ENCODE results near the gene ROBO2. TPM values are rescaled to one million over a fixed set of nuclear protein-coding genes. Genes with fewer than 3 reads are reported as not detected.

ROBO2 gene
- total and polyA plus RNA-seq, 12 donors = 0.04 to 3.5 (median 0.34) TPM; not detected in 3

GRCh38 chr3:77546246-77546645 is 506.3 kb downstream of the ROBO2 start:
- Histone ChIP-seq H3K4me1 (no peaks in the 10 kb centered on the region), H3K9me3 (peaks cover 0 to 11% (median 0%) of the 10 kb centered on the region in 11 donors), H3K27ac (no peak overlapping the region), H3K4me3 (no peak overlapping the region), H3K36me3 (no peaks in the 10 kb centered on the region), H3K27me3 (no peaks in the 10 kb centered on the region)
- intact Hi-C loops (cut with DNase I) = no loop called here
- 74 to 78% methylated on average over 3 of the region's 3 CpGs for WGBS, 2 donors
- TF ChIP-seq, protein P1, sequence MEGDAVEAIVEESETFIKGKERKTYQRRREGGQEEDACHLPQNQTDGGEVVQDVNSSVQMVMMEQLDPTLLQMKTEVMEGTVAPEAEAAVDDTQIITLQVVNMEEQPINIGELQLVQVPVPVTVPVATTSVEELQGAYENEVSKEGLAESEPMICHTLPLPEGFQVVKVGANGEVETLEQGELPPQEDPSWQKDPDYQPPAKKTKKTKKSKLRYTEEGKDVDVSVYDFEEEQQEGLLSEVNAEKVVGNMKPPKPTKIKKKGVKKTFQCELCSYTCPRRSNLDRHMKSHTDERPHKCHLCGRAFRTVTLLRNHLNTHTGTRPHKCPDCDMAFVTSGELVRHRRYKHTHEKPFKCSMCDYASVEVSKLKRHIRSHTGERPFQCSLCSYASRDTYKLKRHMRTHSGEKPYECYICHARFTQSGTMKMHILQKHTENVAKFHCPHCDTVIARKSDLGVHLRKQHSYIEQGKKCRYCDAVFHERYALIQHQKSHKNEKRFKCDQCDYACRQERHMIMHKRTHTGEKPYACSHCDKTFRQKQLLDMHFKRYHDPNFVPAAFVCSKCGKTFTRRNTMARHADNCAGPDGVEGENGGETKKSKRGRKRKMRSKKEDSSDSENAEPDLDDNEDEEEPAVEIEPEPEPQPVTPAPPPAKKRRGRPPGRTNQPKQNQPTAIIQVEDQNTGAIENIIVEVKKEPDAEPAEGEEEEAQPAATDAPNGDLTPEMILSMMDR (IDR thresholded peaks at IDR 0.05) = no peak
- DNase-seq (no peak), ATAC-seq (no peak)

DNA sequence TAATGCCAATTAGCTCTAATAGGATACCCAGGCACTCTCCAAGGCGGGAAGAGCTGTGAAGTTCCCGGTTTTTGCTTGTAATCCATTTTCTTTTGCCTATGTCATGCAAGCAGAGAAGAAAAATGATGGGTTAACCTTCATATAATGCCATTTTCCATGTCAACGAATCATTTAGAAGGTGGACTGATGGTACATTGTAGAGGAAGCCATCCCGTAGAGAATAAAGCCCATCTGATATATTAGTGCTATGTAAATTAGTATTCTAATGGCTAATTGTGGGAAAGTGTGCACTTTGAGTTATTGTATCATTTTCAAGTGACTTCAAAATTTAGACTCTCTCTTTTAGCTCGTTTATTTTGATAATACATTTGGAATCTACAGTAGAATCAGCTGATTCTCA is 509.1 kb downstream of the ROBO2 start:
- Histone ChIP-seq H3K36me3 (no peaks in the 10 kb centered on the region), H3K4me1 (no peaks in the 10 kb centered on the region), H3K27ac (no peak overlapping the region), H3K9me3 (peaks cover 0 to 11% (median 0%) of the 10 kb centered on the region in 11 donors), H3K4me3 (no peak overlapping the region), H3K27me3 (no peaks in the 10 kb centered on the region)
- TF ChIP-seq, protein P1 (IDR thresholded peaks at IDR 0.05) = no peak
- DNase-seq (no peak), ATAC-seq (no peak)
- intact Hi-C loops (cut with DNase I) = no loop called here
- WGBS, 2 donors = 80 to 86% methylated on average over 5 of the region's 5 CpGs

GRCh38 chr3:77553240-77553639 is 513.3 kb downstream of the ROBO2 start:
- ATAC-seq = no peak
- TF ChIP-seq, protein P1 (IDR thresholded peaks at IDR 0.05) = no peak

GRCh38 chr3:77562089-77562488 is 522.2 kb downstream of the ROBO2 start:
- H3K27ac ChIP-seq = no peak overlapping the region
- TF ChIP-seq, protein P1 (IDR thresholded peaks at IDR 0.05) = no peak
- H3K36me3 ChIP-seq = no peaks in the 10 kb centered on the region
- ATAC-seq = no peak
- H3K4me3 ChIP-seq = no peak overlapping the region
- H3K9me3 ChIP-seq = no peaks in the 10 kb centered on the region
- no peaks in the 10 kb centered on the region for H3K4me1 ChIP-seq
- intact Hi-C loops (cut with DNase I) = no loop called here
- 79 to 85% methylated on average over 2 of the region's 2 CpGs for WGBS, 2 donors
- H3K27me3 ChIP-seq = no peaks in the 10 kb centered on the region
- DNase-seq = no peak

More at GRCh38 chr3:77553240-77553639, 513.3 kb downstream of the ROBO2 start:
- Histone ChIP-seq H3K9me3 (no peaks in the 10 kb centered on the region), H3K27me3 (no peaks in the 10 kb centered on the region), H3K4me3 (no peak overlapping the region), H3K4me1 (no peaks in the 10 kb centered on the region), H3K27ac (no peak overlapping the region), H3K36me3 (no peaks in the 10 kb centered on the region)
- 62 to 71% methylated on average over 1 of the region's 1 CpG for WGBS, 2 donors
- intact Hi-C loops (cut with DNase I) = no loop called here
- DNase-seq = no peak
